Non-pigmented ciliary epithelial cell (primary cell): ENCODE data around the gene CRYBB3.
"Not testable (repeated sequence)": the region's sequence is repeated elsewhere in the genome, so short reads cannot be mapped to it uniquely, and the experiment has no call there.

Experiments
- DNase-seq: peaks from one replicate; pipeline ENCODE4 v3.0.0-alpha.2; 2010; ENCODE audit warnings: low read depth

Gene CRYBB3

DNA sequence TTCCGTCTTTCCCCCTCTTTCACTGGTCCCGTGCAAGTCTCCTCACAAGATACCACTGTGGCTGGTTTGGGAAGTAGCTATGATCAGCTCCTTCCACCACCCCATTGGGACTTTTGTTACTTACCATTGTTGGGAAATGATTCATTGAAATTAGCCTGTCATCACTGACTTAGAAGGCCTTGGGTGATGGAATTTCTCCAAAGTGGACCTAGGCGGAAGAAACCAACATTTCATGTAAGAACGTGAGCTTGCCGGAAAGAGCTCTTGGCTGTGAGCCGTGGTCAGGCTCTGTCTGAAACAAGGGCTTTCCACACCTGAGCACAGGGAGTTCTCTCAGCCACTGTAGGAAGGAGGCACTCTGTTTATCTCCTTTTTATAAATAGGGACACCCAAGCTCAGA is 23.5 kb upstream of the CRYBB3 start:
- DNase-seq = no peak

DNA sequence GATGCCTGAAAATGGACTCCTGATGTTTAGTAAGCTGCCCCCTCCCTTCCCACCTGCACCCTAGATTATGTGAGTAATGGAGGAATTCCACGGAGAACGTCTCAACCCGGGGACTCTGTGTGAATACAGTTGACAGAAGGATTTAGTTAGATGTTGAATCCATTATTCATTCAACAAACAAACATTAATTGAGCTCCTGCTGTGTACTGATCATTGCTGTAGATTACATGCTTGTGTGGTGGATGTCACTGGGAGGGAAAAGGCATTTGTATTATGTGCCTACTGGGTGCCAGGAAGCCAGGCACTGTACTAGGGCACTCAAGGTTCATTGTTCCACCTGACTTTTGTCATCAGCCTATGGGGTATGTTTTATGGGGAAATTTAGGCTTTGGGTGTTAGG is 22.9 kb upstream of the CRYBB3 start:
- no peak for DNase-seq

DNA sequence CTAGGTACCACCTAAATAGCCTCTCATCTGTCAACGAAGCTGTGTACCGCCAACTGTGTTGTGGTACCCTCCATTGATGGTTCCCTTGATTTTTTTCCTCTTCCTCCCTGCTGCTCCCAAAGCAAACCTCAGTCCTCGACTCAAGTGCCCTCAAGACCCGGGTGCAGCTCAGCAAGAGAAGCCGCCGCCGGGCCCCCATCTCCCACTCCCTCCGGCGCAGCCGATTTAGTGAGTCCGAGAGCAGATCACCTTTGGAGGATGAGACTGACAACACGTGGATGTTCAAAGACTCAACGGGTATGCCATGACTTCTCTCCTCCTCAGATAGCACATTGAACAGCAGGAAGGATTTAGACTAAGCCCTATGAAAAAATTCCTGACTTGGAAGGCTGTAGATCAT is 22.4 kb upstream of the CRYBB3 start:
- DNase-seq = no peak

DNA sequence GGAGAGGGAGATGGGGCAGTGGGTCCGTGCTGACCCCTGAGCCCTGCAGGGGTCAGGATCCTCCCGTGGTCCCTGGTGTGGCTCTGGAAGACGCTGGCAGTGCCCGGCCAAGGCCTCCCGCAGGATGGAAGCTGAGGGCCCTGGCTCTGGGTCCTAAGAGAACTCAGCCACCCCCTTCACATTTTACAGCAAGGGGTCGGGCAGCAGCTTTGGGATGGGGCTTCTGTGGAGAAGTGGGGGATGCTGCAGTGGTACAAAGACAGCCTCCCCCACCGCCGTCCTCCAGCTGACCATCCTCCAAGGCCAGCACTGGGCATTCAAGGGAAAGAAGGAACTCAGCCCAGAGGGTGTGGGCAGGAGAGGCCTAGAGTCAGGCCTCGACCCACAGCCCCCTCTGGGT is 21.8 kb upstream of the CRYBB3 start:
- DNase-seq = no peak

DNA sequence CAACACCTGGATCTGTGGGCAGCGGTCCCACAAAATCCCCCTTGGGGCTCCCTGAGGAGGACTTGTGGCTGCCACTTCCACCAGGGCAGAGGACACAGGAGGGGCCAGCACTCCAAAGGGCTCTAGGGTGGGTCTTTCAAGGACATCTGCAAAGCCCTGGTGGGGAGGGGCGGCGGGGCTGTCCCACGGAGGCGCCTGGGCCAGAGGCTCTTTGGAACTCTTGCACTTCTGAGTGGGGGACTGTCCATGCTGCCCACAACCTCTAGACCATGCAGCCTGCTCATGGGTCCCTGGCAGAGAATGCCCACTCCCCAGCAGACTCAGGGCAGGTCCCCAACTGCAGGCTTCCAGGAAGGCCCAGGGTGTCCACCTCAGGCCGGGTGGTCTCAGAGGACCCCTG is 21.3 kb upstream of the CRYBB3 start:
- DNase-seq = not testable (repeated sequence)

DNA sequence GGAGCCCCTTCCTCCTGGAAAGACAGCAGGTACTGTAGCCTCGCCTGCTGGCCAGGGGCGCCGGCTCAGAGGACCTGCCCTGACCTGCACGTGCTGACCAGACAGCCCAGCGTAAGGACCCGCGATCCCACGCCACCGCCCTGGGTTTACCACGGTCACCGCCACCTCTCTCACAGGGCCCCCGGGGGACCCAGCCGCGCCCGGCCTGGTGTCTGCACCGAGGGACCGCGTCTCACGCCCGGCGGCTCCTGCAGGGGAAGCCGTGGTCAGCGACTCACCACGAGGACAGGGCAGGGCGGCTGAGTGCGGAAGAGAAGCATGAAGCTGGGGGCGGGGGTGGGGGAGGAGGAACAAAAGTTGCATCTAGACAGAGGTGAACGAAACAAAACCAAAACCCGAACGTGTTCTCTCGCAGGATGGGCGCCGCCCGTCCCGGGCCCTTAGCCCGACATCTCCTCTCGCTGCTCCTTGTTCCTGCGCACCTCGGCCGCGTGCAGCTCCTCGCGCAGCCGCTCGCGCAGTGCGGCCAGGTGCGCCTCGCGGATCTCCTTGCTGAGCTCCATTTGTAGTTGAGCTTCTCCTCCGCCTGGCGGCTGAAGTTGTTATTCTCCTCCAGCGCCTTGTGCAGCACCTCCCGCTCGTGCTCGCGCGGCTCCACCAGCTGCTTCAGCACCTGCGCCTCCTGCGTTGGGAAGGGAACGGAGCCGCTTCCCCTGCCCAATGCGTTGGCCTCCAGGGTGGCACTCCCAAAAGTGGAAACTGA is 20.6 kb upstream of the CRYBB3 start:
- DNase-seq = not testable (repeated sequence)

DNA sequence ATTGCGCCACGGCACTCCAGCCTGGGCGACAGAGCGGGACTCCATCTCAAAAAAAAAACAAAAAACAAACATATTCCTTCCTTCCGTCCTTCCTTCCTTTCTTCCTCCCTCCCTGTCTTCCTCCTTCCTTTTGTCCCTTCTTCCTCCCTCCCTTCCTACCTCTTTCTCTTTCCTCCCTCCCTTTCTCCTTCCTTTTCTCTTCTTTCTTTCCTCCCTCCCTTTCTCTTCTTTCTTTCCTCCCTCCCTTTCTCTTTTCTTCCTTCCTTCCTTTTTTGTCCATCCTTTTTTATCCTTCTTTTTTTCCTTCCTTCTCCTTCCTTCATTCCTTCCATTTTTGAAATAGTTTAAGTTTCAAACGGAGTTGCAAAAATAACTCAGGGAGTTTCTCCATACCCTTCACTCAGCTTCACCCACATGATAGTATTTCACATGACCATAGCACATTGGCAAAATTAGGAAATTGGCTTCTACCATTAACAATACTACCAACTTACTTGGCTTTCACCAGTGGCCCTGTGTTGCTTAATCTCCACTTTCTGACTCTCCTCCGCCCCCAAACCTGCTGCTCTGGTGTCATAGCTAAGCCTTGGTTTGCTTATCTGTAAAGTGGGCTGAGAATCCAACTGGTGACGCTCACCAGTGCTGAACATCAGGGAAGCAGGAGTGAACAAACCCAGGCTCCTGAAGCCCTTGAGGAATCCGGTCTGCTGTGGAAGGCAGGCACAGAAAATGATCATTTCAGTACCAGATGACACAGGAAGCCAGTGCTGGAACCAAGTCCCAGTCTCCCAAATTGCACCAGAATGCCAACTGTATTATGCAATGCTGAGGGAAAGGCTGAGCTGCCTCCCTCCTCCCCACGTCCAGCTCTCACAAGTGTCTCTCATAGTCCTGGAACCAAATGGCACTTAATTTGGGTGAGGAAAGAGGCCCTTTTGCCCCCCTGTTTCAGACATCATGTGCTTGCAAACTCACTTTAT is 17.2 kb upstream of the CRYBB3 start:
- no peak for DNase-seq

DNA sequence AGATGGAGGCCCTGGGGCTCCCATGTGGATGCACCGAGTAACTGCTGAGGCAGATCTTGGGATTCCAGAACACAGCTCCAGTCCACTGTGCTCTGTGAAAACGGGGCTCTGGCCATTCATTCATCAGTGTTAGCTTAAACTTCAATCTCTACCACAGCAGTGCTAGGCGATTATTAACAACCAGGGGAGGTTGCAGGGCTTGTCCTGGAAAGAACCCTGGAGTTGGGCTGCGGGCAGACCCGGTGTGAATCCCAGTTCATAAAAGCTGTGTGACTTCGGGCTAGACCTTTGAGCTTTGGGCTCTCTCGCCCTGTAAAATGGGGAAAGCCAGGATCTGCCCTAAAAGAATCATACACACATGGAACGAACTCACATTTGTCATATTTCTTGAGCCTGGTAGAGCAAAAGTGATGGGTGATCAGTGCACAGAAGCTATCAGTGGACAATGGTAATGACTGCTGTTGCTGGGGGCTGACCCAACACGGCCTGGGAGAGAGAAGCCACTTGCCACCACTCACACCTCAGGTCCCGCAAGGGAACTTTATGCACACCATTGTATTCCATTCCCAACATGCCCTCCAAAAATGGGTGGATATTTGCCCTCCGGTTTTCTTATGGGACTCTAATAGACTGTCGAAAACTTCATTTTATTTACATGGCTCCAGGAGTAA is 15.6 kb upstream of the CRYBB3 start:
- DNase-seq = no peak

DNA sequence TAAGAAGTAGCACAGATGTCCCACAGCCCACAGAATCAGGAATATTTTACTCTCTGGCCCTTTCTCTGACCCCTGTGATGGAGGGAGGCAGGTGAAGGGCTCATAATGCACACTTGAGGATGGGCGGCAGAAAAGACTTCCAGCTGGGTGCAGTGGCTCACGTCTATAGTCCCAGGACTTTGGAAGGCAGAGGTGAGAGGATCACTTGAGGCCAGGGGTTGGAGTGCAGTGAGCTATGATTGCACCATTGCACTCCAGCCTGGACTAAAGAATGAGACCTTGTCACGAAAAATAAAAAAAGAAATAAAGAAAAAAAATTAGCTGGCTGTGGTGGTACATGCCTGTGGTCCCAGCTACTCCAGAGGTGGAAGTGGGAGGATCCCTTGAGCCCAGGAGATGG is 13.5 kb upstream of the CRYBB3 start:
- no peak for DNase-seq

DNA sequence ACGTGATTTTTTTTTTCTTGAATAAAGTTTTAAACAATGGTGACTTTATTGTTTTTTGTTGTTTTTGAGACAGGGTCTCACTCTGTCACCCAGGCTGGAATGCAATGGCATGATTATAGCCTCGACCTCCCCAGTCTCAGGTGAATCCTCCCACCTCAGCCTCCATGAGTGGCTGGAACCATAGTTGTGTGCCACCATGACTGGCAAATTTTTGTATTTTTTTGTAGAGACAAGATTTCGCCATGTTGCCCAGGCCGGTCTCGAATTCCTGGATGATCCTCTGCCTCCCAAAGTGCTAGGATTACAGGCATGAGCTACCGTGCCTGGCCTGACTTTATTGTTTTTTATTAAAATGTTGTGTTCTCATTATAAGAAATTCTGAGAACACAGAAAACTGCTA is 12.2 kb upstream of the CRYBB3 start:
- DNase-seq = no peak

DNA sequence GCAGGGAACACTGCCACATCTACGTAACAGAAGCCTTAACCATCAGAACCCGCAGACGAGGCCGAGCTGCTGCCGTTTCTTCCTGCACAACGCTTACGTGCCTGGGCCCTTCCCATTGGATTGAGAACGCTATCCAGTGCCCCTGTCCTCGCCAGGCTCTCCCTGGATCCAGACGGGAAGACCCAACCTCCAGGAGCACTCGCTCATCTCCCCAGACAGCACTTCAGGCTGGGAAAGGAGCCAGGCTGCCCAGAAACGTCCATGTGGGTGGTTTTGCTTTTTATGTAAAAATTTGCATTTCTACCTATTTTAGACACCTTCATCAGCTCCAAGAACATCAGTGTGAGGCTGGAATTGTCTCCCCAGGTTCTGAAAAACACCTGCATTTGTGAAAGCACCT is 7.3 kb upstream of the CRYBB3 start:
- DNase-seq = no peak

DNA sequence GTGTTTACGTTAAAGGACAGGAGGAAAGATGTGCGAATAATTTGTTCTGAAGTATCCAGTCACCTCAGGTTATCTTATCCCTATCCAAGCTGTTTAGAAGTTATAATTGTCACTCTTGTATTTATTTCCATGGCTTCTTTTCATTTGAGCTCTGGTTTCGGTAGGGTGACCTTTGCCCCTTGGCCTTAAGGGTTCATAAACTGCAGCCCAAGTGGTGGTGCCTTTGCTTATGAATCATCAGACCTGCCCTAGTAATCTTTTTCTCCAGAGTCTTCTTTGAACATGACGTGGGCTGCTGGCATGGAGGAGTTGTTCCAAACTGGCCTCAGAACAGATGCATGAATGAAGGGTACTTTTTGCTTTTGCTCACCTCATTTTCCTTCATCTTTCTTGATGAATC is 6.5 kb upstream of the CRYBB3 start:
- DNase-seq = no peak

DNA sequence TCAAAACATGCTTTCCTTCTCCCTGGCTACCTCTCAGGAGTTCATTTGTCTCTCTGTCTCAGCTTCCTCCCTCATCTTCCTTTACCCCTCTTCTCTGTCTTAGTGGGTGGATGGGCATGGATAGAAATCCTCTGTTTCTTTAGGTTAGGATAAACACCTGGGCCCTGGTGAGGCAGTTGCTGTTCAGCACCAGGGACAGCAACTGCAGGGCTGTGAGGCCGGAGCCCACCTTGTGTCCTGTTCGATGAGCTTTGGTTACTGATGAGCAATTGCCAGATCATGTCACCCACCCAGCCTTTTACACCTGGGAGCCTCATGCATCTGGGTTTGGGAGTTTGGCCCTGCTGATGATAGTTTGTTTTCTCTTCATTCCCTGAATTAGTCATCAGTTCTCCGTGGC is 6.1 kb upstream of the CRYBB3 start:
- no peak for DNase-seq

DNA sequence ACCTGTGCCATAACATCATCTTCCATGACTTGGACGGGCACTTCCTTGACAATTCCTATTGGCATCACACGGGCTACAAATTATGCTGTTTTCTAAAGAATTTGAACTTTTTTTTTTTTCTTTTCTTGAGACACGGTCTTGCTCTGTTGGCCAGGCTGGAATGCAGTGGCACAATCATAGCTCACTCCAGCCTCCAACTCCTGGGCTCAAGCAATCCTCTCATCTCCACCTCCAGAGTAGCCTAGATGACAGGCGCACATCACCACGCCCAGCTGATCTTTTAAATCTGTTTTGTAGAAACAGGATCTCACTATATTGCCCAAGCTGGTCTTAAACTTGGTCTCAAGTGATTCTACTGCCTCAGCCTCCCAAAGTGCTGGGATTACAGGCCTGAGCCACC is 3.3 kb upstream of the CRYBB3 start:
- DNase-seq = no peak

DNA sequence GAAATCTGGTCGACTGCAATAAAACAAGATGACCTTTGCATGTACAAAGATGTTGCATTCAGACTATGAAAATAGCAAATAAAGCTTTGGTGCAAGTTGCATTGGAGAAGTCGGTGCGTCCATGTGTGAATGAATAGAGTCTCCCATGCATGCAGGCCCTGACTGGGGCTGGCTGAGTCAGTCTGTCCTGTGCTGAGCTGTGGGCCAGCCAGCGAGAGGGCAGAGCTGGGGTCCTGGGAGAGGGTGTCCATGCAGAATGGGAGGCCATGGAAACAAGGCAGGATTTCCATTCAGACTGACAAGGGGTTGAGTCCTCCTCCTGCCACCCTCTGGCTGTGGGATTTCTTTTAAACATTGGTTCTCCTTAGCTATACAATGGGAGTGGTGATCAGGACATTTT is 2.3 kb upstream of the CRYBB3 start:
- no peak for DNase-seq

DNA sequence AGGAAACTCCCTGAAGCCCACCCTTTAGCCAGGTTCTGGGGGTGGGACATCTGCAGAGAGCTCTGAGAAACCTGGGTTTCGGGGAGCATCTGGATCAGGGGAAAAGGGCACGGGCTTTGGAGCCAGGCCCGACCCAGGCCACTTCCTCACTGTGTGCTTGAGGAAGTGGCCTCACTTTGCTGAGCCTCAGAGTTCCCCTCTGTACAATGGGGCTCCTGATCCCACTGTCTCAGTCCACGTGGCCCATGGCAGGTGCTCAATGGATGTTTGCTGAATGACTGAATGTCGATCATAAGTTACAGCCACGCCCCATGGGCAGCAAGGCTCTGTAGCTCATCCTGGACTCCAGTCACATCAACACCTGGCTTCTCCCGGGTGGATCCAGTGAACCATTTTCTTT is 1.3 kb downstream of the CRYBB3 start:
- DNase-seq = no peak

DNA sequence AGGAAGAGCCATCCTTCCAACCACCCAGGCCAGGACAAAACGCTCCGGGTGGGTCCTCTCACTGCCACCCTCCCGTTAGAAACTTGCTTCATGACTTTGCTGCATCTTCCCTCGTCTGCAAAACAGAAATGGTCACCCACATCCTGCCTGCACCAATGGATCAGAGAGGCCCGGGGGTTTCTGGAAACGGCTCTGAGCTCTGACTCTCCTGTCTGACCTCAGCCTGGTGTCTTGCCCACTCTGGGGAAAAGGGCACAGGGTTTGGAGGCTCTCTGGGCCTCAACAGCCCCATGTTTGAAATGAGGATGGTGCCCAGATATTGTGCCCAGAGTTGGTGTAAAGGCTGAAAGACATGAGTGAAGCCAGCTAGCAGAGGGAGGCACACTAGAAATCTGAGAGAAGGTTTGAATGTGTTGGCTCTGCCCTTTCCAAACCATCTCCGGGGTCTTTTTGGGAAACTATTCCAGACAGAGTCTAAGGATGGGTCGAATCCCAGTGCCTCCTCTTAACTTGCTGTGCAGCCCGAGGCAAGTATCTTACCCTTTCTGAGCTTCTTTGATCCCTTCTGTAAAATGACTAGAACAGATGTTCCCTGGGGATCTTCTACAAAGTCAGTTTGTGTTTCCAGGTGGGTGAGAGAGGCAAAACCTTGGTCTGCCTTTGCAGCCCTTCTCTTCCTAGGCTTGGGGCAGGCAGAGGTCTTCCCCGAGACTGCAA is 2.1 kb downstream of the CRYBB3 start:
- DNase-seq = no peak

DNA sequence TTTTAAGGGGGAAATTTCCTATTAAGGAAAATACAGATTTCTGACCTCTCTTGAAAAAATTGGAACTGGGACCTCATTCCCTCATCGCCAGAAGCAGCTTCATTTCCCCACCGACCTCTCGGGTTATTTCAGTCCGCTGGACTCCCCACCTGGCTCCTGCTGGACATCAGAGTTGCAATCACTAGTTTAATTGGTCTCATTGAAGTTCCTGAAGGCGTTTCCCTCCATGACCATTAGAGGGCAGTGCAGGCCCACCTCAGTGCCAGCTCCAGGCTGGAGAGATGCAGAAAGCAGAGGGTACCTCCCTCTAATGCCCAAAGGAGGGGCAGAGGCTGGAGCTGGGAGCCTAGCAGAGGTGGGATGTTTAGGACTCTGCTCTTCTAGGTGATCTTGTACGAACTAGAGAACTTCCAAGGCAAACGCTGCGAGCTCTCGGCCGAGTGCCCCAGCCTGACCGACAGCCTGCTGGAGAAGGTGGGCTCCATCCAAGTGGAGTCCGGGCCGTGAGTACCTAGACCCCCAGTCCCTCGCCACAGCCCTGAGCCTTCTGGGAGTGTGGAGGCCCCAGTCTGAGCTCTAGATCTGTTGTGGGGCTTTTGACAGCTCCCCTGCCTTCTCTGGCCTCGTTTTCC is 2.7 kb downstream of the CRYBB3 start:
- no peak for DNase-seq

DNA sequence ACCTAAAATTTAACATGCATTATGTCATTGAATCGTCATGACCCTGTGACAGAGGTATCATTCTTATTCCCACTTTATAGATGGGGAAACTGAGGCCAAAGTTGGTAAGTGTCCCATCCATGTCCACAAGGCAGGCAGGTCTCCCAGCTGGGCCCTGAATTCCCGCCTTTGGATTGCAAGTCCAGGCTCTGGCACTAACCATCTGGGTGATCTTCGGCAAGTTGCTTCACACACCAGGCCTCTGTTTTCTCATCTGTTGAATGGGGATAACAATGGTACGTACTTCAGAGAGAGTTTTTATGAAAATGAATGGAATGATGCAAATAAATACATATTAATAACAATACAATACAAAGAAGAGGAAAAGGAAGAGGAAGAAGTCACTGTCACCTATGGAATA is 3.4 kb downstream of the CRYBB3 start:
- no peak for DNase-seq

DNA sequence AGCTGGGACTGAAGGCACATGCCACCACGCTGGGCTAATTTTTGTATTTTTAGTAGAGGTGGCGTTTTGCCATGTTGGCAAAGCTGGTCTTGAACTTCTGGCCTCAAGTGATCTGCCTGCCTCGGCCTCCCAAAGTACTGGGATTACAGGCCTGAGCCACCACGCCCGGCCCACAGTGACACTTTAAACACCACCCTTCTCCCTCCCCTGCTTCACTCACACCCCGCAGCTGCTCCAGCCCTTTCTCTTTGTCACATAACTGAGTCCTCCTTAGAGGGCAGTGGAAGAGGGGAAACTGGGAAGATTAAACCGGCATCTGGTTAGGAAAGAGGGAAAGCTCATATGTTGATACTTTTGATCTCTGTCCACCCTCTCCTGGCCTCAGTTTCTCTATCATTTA is 4.9 kb downstream of the CRYBB3 start:
- not testable (repeated sequence) for DNase-seq

DNA sequence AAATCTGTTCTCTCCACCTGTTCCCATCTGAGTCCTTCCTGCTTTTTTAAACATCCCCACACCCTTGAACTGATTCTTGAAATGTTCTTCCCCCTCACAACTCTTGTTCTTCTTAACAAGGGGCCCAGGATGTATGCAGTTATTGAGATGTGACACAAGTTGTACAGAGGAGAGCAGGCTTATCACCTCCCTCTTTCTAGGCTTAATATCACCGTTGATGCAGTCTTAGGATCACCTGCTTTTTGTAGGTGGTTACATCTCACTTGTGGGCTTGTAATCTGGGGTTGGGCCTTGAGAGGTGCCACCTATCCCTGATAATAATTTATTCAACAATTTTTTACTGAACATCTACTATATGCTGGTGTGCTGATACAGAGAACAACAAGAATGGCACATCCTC is 6.2 kb downstream of the CRYBB3 start:
- no peak for DNase-seq

DNA sequence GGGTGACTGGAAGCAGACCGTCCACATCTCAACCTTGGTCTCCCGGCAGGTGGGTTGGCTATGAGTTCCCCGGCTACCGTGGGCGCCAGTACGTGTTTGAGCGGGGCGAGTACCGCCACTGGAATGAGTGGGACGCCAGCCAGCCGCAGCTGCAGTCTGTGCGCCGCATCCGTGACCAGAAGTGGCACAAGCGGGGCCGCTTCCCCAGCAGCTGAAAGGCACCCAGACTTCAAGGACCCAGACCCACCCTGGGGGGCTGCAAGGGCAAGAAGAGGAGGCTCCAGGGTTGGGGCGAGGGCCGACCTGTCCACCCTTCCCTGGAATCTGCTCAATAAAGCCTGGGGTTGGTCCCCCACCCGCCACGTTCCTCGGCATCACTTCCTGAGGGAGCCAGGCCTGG is 7.3 kb downstream of the CRYBB3 start:
- DNase-seq = no peak
